HG03558 (cell line): Measurements from ENCODE around the gene JMJD8.

Source experiments
- ATAC-seq: cut with Tn5 transposase; IDR thresholded peaks from one replicate; pipeline ENCODE4 v1.9.1; 2021; ENCODE audit warnings: moderate number of reproducible peaks; ENCODE audit not compliant: unreplicated experiment; ENCODE audit errors: extremely low read depth

The JMJD8 gene

GRCh38 chr16:666572-666971 lies 17.6 kb downstream of the JMJD8 start:
- no peak for ATAC-seq

- ATAC-seq, result no peak
Measured at GRCh38 chr16:662597-662996, 21.5 kb downstream of the JMJD8 start.

GRCh38 chr16:662095-662494 lies 22.0 kb downstream of the JMJD8 start:
- no peak for ATAC-seq

- no peak for ATAC-seq
Measured at GRCh38 chr16:661184-661821, 22.8 kb downstream of the JMJD8 start.

GRCh38 chr16:660459-661183 lies 23.5 kb downstream of the JMJD8 start:
- no peak for ATAC-seq

- ATAC-seq, result no peak
Measured at GRCh38 chr16:660132-660458, 24.0 kb downstream of the JMJD8 start.

GRCh38 chr16:659618-660017 lies 24.5 kb downstream of the JMJD8 start:
- ATAC-seq, result no peak

- ATAC-seq, result no peak
Measured at GRCh38 chr16:658679-659571, 25.2 kb downstream of the JMJD8 start.

- no peak for ATAC-seq
Measured at GRCh38 chr16:657487-657886, 26.6 kb downstream of the JMJD8 start.

GRCh38 chr16:654034-654433 lies 30.1 kb downstream of the JMJD8 start:
- ATAC-seq, result no peak

GRCh38 chr16:652454-653305 lies 31.5 kb downstream of the JMJD8 start:
- ATAC-seq, result no peak

GRCh38 chr16:651844-652243 lies 32.3 kb downstream of the JMJD8 start:
- no peak for ATAC-seq

GRCh38 chr16:649631-650030 lies 34.5 kb downstream of the JMJD8 start:
- ATAC-seq, result no peak

- peak; percentile 46 for ATAC-seq
Measured at GRCh38 chr16:648781-649589, 35.1 kb downstream of the JMJD8 start, which contains the start of gene WDR90. Gene WDR90, plus strand, starts transcription at chr16:649365. Its CDS starts 52 bp downstream, at chr16:649417.

- ATAC-seq, result no peak
Measured at GRCh38 chr16:648071-648780, 35.9 kb downstream of the JMJD8 start.

- ATAC-seq, result no peak
Measured at GRCh38 chr16:647173-647902, 36.8 kb downstream of the JMJD8 start.

GRCh38 chr16:646679-647172 lies 37.4 kb downstream of the JMJD8 start:
- ATAC-seq, result no peak
